Measurements from ENCODE around the gene MICAL3. TPM values are rescaled to one million over a fixed set of nuclear protein-coding genes. Genes with fewer than 3 reads are reported as not detected.

Gene MICAL3
- polyA plus RNA-seq, 3 donors, result 0.23 to 0.84 TPM; not detected in 1

- 93% methylated on average over 7 of the region's 11 CpGs for WGBS (ENCODE audit: insufficient coverage)
- Histone ChIP-seq H3K4me1 (ENCODE audit: control insufficient read depth in 1 of 2, insufficient read depth in 2 of 2, low read length in 2 of 2) (peaks cover 34 to 56% of the 10 kb centered on the region in 2 donors), H3K9ac (ENCODE audit: insufficient read depth, low read length, poor library complexity, severe bottlenecking) (no peak overlapping the region), H3K27ac (ENCODE audit: low read depth in 1 of 2, low read length in 2 of 2) (no peak overlapping the region), H3K27me3 (ENCODE audit: control insufficient read depth in 2 of 2, insufficient read depth in 2 of 2, low read length in 2 of 2) (no peaks in the 10 kb centered on the region), H3K36me3 (replicated peaks in 1 of 2; ENCODE audit: control insufficient read depth in 1 of 2, insufficient read depth in 2 of 2, low read length in 2 of 2) (no peaks in the 10 kb centered on the region), H3K79me2 (ENCODE audit: insufficient read depth, low read length) (peaks cover 23% of the 10 kb centered on the region), H4K20me1 (ENCODE audit: insufficient read depth, low read length) (peaks cover 4% of the 10 kb centered on the region), H2AFZ (ENCODE audit: insufficient read depth, low read depth, low read length, poor library complexity, severe bottlenecking) (no peak overlapping the region), H3K4me2 (replicated peaks; ENCODE audit: extremely low read depth, low read length, poor library complexity, severe bottlenecking) (no peak overlapping the region), H3K4me3 (replicated peaks in 1 of 3; ENCODE audit: low read depth in 2 of 3, low read length in 3 of 3) (no peak overlapping the region), H3K9me3 (replicated peaks in 1 of 2; ENCODE audit: control insufficient read depth in 1 of 2, insufficient read depth in 1 of 2, low read length in 2 of 2) (no peaks in the 10 kb centered on the region)
- intact Hi-C loops (cut with micrococcal nuclease), result loop anchor here (2.0 to 5.0 kb wide), 2 partner anchors 42 kb away; no protein-coding TSS in a partner anchor
- TF ChIP-seq, protein P1, sequence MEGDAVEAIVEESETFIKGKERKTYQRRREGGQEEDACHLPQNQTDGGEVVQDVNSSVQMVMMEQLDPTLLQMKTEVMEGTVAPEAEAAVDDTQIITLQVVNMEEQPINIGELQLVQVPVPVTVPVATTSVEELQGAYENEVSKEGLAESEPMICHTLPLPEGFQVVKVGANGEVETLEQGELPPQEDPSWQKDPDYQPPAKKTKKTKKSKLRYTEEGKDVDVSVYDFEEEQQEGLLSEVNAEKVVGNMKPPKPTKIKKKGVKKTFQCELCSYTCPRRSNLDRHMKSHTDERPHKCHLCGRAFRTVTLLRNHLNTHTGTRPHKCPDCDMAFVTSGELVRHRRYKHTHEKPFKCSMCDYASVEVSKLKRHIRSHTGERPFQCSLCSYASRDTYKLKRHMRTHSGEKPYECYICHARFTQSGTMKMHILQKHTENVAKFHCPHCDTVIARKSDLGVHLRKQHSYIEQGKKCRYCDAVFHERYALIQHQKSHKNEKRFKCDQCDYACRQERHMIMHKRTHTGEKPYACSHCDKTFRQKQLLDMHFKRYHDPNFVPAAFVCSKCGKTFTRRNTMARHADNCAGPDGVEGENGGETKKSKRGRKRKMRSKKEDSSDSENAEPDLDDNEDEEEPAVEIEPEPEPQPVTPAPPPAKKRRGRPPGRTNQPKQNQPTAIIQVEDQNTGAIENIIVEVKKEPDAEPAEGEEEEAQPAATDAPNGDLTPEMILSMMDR (IDR thresholded peaks at IDR 0.05), result no peak
- Mint-ChIP-seq H3K4me1 (peaks cover 40% of the 10 kb centered on the region), H3K9me3 (no peaks in the 10 kb centered on the region), H3K27ac (peak overlapping the region in 3 of 7 donors; percentile 43 to 76 (median 63)), H3K4me3 (no peak overlapping the region), H3K36me3 (peaks cover 13 to 17% of the 10 kb centered on the region in 2 donors), H3K27me3 (ENCODE audit: low read depth in 3 of 3) (peaks cover 0 to 2% (median 0%) of the 10 kb centered on the region in 3 donors)
- no peak for DNase-seq
Measured at GRCh38 chr22:17784776-17785175, 239.6 kb downstream of the MICAL3 start.

- WGBS (ENCODE audit: insufficient coverage), result 95% methylated on average over 13 of the region's 18 CpGs
- Mint-ChIP-seq H3K9me3 (no peaks in the 10 kb centered on the region), H3K4me3 (no peak overlapping the region), H3K27me3 (ENCODE audit: low read depth in 3 of 3) (peaks cover 0 to 1% (median 0%) of the 10 kb centered on the region in 3 donors), H3K27ac (peak overlapping the region in 5 of 7 donors; percentile 37 to 100 (median 96)), H3K4me1 (peaks cover 48% of the 10 kb centered on the region), H3K36me3 (peaks cover 18 to 24% of the 10 kb centered on the region in 2 donors)
- Histone ChIP-seq H3K9ac (ENCODE audit: insufficient read depth, low read length, poor library complexity, severe bottlenecking) (no peak overlapping the region), H3K27ac (ENCODE audit: low read depth in 1 of 2, low read length in 2 of 2) (no peak overlapping the region), H2AFZ (ENCODE audit: insufficient read depth, low read depth, low read length, poor library complexity, severe bottlenecking) (no peak overlapping the region), H3K27me3 (ENCODE audit: control insufficient read depth in 2 of 2, insufficient read depth in 2 of 2, low read length in 2 of 2) (no peaks in the 10 kb centered on the region), H3K4me1 (ENCODE audit: control insufficient read depth in 1 of 2, insufficient read depth in 2 of 2, low read length in 2 of 2) (peaks cover 42 to 64% of the 10 kb centered on the region in 2 donors), H3K36me3 (replicated peaks in 1 of 2; ENCODE audit: control insufficient read depth in 1 of 2, insufficient read depth in 2 of 2, low read length in 2 of 2) (no peaks in the 10 kb centered on the region), H3K9me3 (replicated peaks in 1 of 2; ENCODE audit: control insufficient read depth in 1 of 2, insufficient read depth in 1 of 2, low read length in 2 of 2) (no peaks in the 10 kb centered on the region), H3K4me2 (replicated peaks; ENCODE audit: extremely low read depth, low read length, poor library complexity, severe bottlenecking) (no peak overlapping the region), H3K4me3 (replicated peaks in 1 of 3; ENCODE audit: low read depth in 2 of 3, low read length in 3 of 3) (no peak overlapping the region), H4K20me1 (ENCODE audit: insufficient read depth, low read length) (peaks cover 5% of the 10 kb centered on the region), H3K79me2 (ENCODE audit: insufficient read depth, low read length) (peaks cover 31% of the 10 kb centered on the region)
- TF ChIP-seq, protein P1 (IDR thresholded peaks at IDR 0.05), result no peak
- intact Hi-C loops (cut with micrococcal nuclease), result loop anchor here in 1 of 2 donors (2.0 kb wide), 1 partner anchor 41 kb away; no protein-coding TSS in a partner anchor
- no peak for DNase-seq
Measured at GRCh38 chr22:17783773-17784480, 240.4 kb downstream of the MICAL3 start.

Data from CD14-positive monocyte (primary cell).